Rectal smooth muscle tissue (tissue), 1 donor: ENCODE data around the gene ZFC3H1.

Experiments
- H3K27ac ChIP-seq: one replicate; pipeline ENCODE4 v1.7.0; 2013; ENCODE audit warnings: low read depth, low read length, inconsistent platforms
- H3K27me3 ChIP-seq: one replicate; pipeline ENCODE4 v1.7.0; 2013; ENCODE audit warnings: low read length; ENCODE audit not compliant: control insufficient read depth, insufficient read depth
- H3K36me3 ChIP-seq: one replicate; pipeline ENCODE4 v1.7.0; 2013; ENCODE audit warnings: low read length; ENCODE audit not compliant: control insufficient read depth, insufficient read depth
- H3K4me1 ChIP-seq: one replicate; pipeline ENCODE4 v1.7.0; 2013; ENCODE audit warnings: low read length; ENCODE audit not compliant: control insufficient read depth, insufficient read depth
- H3K4me3 ChIP-seq: one replicate; pipeline ENCODE4 v1.7.0; 2013; ENCODE audit warnings: low read length
- H3K9ac ChIP-seq: one replicate; pipeline ENCODE4 v1.7.0; 2013; ENCODE audit warnings: low read length

Gene ZFC3H1

DNA sequence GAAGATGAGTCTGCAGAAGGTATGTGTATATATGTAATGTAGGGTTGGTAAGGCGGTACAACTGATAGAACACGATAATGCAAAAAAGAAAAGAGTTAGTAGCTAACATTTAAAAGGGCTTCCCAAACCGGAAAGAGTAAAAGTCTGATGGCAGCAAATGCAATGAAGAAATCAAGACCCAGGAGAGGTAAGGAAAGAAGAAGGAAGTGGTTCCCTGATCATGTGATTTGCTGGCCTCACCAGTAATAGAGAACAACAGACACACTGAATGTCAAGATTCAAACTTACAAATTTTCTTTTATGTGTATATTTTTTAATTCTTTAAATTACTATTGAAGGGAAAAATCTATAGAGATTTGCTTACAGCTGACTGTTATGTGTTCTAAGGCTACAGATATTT lies 18.4 kb downstream of the ZFC3H1 start:
- Histone ChIP-seq H3K4me3 (no peak overlapping the region), H3K9ac (no peak overlapping the region), H3K36me3 (peaks cover 14% of the 10 kb centered on the region), H3K27me3 (no peaks in the 10 kb centered on the region), H3K4me1 (no peaks in the 10 kb centered on the region), H3K27ac (no peak overlapping the region)

DNA sequence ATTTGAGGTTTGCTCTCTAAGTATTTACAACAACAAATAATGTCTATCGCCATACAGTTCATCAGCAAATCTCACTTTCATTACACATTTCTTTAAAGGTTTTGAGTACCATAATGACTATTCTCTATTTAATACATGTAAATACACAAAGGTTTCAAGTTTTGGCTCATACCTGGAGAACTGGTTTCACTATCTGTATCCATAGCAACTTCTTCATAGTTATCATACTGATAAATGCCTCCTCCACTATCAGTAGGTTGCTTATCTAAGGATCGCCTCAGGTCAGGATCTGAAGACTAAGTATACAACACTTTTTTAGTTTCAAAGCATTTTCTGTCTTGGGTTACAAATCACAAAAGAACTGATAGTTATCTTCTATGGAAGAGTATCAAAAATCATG lies 21.4 kb downstream of the ZFC3H1 start:
- no peak overlapping the region for H3K4me3 ChIP-seq
- no peaks in the 10 kb centered on the region for H3K27me3 ChIP-seq
- H3K36me3 ChIP-seq: peaks cover 22% of the 10 kb centered on the region
- no peak overlapping the region for H3K27ac ChIP-seq
- H3K4me1 ChIP-seq: no peaks in the 10 kb centered on the region
- H3K9ac ChIP-seq: no peak overlapping the region

DNA sequence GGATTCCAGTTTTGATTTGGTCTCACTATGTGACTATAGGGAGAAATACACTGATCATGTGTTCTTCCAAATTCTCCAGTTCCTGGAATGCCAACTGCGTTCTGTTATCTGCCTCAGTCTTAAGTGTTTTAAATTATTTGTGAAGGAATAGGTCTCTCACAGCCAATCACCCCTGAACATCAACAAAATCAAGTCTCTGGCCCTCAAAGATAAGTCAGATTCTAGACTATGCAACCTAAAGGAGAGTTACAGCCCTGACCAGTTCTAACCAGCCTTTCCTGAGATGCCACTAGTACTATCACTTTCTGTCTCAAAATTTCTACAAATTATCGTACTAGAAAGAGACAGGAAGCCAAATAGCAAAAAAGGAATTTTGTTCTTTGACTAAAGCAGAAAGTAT lies 22.3 kb downstream of the ZFC3H1 start:
- Histone ChIP-seq H3K4me1 (no peaks in the 10 kb centered on the region), H3K27me3 (no peaks in the 10 kb centered on the region), H3K9ac (no peak overlapping the region), H3K36me3 (peaks cover 24% of the 10 kb centered on the region), H3K4me3 (no peak overlapping the region), H3K27ac (no peak overlapping the region)

DNA sequence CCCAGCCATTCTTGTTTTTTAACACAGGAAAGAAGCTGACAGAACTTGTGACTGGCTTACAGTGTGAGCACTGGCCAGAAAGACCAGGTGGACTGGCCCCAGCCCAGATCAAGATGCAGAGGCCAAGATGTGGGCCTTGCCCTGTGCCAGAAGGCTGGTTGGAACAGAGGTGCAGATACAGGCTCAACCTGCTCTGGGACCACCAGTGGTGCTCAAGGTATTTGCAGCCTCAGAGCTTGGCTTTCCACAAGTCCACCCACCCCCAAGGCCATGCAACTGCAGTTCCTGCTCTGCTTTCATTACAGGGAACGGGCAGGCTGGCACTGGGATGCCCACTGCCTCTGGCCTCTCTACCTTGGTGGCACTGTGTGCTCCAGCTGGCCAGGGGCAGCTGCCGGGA lies 23.3 kb downstream of the ZFC3H1 start:
- Histone ChIP-seq H3K27ac (no peak overlapping the region), H3K4me3 (no peak overlapping the region), H3K36me3 (peaks cover 25% of the 10 kb centered on the region)

DNA sequence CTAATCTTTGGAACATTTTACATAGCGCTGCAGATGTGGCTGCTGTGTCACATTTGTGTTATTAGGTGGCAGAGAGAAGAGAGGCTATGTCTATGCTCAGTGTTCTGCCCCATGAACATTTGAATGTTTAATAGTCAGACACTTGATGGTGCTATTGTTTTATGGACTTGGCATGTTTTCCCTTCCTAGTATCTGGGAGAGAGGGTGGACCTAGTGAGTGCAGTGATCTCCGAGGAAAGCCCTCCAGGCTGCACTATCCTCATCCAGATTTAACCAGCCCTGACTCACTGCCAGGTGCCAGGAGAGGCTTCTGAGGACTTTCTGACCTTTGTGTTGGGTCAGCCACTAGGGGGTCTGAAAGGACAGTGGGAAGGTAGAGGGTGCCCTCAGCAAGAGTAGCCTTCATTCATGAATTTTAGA lies 24.3 kb downstream of the ZFC3H1 start:
- no peak overlapping the region for H3K27ac ChIP-seq
- no peak overlapping the region for H3K4me3 ChIP-seq
- H3K36me3 ChIP-seq: peaks cover 25% of the 10 kb centered on the region
- H3K27me3 ChIP-seq: no peaks in the 10 kb centered on the region
- H3K4me1 ChIP-seq: no peaks in the 10 kb centered on the region
- H3K9ac ChIP-seq: no peak overlapping the region

More for the DNA sequence above, 23.3 kb downstream of the ZFC3H1 start:
- H3K4me1 ChIP-seq: no peaks in the 10 kb centered on the region
- no peaks in the 10 kb centered on the region for H3K27me3 ChIP-seq
- H3K9ac ChIP-seq: no peak overlapping the region

DNA sequence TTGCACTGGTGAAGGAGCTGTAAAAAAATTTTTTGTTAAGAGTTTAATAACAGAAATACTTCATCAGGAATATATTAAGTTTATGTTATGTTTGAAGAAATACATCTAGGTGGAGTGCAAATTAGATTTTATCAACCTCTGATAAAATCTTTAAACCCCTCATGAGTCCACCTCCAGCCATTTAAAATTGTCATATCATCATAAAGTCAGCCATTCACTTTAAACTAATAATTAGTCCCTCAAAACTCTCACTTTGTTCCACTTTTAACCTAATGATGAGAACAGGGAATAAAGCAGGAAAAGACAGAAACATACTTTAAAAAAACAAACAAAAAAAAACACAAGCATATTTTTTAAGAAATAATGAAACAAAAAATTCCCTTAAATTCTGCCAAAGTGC lies 25.1 kb downstream of the ZFC3H1 start:
- Histone ChIP-seq H3K27ac (no peak overlapping the region), H3K4me3 (no peak overlapping the region), H3K4me1 (no peaks in the 10 kb centered on the region), H3K9ac (no peak overlapping the region), H3K36me3 (peaks cover 25% of the 10 kb centered on the region), H3K27me3 (no peaks in the 10 kb centered on the region)

DNA sequence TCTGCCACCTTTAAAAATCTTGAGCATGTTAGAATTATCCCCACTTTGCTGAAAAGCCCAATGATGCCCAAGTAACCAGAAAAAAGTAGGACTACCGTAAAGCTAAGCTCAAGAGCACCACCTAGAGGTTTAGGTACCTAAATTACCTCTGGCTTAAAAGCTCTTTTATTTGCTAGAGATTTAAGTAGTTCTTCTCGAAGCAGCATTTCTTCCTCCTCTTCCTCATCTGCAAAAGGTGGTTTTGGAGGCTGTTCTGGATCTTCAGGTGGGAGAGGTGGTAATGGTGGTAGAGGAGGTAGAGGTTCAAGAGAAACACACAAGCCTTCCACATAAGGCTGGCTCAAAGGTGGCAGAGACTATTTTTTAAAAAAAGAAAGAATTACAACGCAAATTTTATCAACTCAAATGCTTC lies 26.9 kb downstream of the ZFC3H1 start:
- no peak overlapping the region for H3K27ac ChIP-seq
- H3K36me3 ChIP-seq: peaks cover 33% of the 10 kb centered on the region
- no peak overlapping the region for H3K9ac ChIP-seq
- H3K4me3 ChIP-seq: no peak overlapping the region
- H3K27me3 ChIP-seq: no peaks in the 10 kb centered on the region
- H3K4me1 ChIP-seq: no peaks in the 10 kb centered on the region

DNA sequence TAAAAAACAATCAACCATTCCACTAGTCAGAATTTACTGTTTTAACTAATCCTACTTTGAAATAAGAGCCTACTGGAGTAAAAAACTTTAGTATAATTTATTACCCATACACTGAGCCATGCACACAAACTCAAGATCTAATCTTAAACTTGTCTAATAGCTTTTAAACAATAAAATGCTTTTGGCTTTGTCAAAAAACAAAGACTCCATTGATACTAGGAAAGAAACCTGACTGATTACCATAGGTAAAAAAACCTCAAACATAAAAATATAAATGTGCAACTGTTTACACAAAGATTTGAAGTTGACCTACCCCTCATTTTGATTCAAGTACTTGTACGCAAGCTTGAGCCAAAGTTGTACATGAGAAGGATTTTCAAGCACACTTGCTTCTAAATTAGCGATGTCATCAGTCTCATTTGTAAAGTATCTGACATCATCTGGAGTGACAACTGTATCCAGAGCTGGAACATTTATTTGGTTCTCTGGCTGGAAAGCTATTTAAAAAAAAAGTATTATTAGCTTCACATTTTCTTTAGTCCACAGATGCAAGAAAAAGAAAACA lies 36.1 kb downstream of the ZFC3H1 start:
- Histone ChIP-seq H3K4me3 (no peak overlapping the region), H3K36me3 (peaks cover 35% of the 10 kb centered on the region), H3K27ac (no peak overlapping the region), H3K4me1 (no peaks in the 10 kb centered on the region), H3K27me3 (no peaks in the 10 kb centered on the region), H3K9ac (no peak overlapping the region)

DNA sequence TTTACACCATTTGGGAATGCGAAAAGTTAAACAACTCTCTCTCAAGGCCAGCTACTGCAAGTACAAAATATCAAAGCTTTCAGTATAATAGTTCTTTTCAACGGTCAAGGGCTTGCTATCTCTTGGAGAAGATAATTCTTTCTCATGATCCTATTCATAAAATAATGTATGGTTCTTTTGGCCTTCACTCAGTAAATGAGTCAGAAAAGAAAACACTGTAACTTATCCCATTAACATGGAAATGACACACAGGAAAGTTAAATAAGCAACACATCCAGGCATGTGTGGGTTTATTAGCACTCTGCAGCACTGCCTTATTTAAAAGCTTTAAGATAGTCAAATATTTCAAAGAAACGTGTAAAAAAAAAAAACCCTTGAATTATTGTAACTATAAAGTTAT lies 36.9 kb downstream of the ZFC3H1 start:
- Histone ChIP-seq H3K4me3 (no peak overlapping the region), H3K9ac (no peak overlapping the region), H3K27ac (no peak overlapping the region), H3K36me3 (peaks cover 35% of the 10 kb centered on the region), H3K4me1 (no peaks in the 10 kb centered on the region), H3K27me3 (no peaks in the 10 kb centered on the region)

DNA sequence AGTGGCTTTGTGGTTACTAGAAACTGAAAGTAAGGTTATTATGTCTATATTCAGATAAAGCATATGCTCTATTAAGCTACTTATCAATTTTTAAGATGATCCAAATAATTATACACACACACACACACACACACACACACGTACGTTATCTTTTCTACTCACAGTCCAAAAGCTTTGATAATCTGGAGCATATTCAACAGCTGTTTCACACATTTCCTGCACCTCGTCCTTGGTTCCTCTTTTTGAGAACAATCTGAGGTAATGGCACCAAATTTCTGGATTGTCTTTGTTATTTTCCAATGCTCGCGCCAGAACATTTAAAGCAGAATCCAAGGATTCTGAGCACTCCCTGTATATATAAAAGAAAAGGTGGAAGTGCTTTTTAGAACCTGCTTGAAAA lies 37.5 kb downstream of the ZFC3H1 start:
- peaks cover 34% of the 10 kb centered on the region for H3K36me3 ChIP-seq
- no peak overlapping the region for H3K4me3 ChIP-seq
- no peaks in the 10 kb centered on the region for H3K4me1 ChIP-seq
- no peaks in the 10 kb centered on the region for H3K27me3 ChIP-seq
- H3K27ac ChIP-seq: no peak overlapping the region
- H3K9ac ChIP-seq: no peak overlapping the region

DNA sequence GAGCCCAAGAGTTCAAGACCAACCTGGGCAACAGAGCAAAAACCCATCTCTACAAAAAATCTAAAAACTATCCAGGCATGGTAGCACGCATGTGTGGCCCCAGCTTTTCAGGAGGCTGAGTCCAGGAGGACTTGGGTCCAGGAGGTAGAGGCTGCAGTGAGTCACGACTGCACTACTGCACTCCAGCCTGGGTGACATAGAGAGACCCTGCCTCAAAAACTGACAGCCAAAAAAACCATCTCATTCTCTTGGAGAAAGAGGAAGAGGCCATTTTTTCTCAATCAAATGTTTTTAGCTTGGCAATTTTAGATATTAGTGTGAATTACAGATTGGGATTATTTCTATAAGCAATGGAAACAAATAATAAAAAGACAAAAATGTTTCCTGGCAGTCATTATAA lies 38.2 kb downstream of the ZFC3H1 start:
- H3K4me1 ChIP-seq: no peaks in the 10 kb centered on the region
- H3K27ac ChIP-seq: no peak overlapping the region
- H3K27me3 ChIP-seq: no peaks in the 10 kb centered on the region
- H3K9ac ChIP-seq: no peak overlapping the region
- peaks cover 33% of the 10 kb centered on the region for H3K36me3 ChIP-seq
- H3K4me3 ChIP-seq: no peak overlapping the region

DNA sequence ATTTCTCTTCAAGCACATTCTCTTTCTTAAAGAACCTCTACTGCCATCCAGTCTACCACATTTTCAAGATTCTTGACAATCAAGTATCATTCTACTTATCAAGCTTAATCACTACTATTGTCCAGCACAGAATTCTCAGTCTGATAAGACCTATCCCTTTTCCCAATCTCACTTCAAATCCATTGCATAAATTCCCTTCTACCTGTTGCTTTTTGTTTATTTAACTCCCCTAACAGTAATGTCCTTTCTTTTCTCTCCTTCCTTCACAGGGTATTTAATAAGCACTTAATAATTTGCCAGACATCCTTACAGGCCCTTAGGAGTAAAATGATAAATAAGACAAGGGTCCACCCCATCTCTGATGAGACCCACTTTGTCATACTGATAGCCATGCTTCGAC lies 41.7 kb downstream of the ZFC3H1 start:
- no peaks in the 10 kb centered on the region for H3K4me1 ChIP-seq
- H3K27me3 ChIP-seq: no peaks in the 10 kb centered on the region
- H3K9ac ChIP-seq: no peak overlapping the region
- H3K4me3 ChIP-seq: no peak overlapping the region
- no peak overlapping the region for H3K27ac ChIP-seq
- peaks cover 24% of the 10 kb centered on the region for H3K36me3 ChIP-seq

DNA sequence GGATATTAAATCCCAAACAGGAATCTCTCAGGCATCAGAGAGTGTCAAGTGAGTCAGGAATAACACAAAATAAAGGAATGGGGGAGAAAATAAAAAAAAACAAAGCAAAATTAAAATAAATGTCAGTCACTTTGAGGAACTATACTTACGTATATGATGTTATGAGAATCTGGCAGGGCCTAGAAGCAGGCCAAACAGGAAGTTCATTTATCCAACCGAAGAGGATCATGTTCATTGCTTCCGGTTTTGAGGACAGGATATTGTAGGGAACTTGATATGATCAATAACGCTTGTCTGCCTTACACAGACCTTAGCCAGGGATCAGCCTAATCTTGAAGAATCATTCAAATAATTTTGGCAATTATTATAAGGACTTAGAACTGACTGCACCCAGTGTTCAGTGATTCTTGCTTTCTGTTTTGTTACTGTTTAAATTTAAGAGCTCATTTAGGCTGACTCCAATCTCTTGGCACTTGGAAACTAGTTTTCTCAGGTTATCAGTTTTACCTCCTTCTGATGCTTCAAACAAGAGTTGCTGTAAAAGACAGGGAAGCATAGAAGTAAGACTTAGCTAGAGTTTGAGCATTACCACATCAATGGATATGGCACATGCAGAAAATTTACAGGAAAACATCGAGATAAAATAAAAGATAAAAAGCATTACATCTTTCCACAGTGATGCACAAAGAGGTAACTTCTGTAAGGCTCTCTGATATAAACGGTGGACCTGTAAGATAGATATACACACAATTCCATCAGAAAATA lies 53.4 kb downstream of the ZFC3H1 start:
- H3K36me3 ChIP-seq: peaks cover 7% of the 10 kb centered on the region
- no peaks in the 10 kb centered on the region for H3K4me1 ChIP-seq
- no peak overlapping the region for H3K9ac ChIP-seq
- H3K4me3 ChIP-seq: no peak overlapping the region
- H3K27ac ChIP-seq: no peak overlapping the region
- H3K27me3 ChIP-seq: no peaks in the 10 kb centered on the region
